CD1c-positive myeloid dendritic cell (primary cell): ENCODE measurements around the gene TTC1.

Experiments used
- DNase-seq: peaks from one replicate; pipeline ENCODE4 v3.0.0-alpha.2; 2016; ENCODE audit errors: extremely low spot score

TTC1 gene

GRCh38 chr5:160087199-160087598 is 78.3 kb downstream of the TTC1 start:
- no peak for DNase-seq

GRCh38 chr5:160088805-160089204 is 79.9 kb downstream of the TTC1 start:
- DNase-seq: peak; percentile 55

GRCh38 chr5:160089531-160089930 is 80.6 kb downstream of the TTC1 start:
- DNase-seq: peak; percentile 22

- no peak for DNase-seq
These were observed 81.1 kb downstream of the TTC1 start for GRCh38 chr5:160090059-160090458.

DNA sequence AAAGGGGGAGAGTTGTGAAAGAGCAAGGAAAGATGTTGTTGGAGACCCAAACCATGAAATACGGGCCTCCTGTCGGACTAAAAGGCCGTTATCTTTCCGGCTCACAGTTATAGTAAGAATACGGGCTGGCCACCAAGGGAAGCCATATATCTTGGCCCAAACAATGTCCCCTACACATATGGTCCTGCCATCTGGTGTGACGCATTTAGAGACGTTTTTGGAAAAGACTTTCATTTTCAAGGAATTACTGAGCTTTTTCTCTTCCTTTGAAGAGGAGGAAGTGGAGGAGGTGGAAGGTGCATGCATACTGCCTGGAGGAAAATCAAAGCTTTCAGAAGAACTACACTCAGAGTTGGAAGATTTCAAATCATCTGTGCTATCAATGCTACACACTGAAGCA is 83.6 kb downstream of the TTC1 start:
- DNase-seq: peak; percentile 18

GRCh38 chr5:160092960-160093707 is 84.2 kb downstream of the TTC1 start:
- no peak for DNase-seq

DNA sequence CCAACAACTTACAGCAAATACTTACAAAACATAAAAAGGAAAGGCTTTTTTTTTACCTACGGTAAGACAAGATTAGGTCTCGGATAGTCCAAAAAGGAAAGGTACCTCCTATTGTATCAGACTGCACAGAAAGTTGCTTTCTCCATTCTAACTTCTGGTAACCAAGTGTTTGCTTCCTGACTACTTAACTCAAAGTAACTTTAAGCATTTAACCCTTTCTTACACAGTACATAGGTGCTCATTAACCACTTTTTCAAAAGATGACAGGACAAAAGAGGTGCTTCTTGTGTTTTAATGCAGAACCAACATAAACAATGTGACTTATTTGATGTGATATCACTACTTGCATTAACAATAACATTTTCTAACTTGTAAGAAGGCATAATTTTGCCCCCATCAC is 87.2 kb downstream of the TTC1 start:
- no peak for DNase-seq

DNA sequence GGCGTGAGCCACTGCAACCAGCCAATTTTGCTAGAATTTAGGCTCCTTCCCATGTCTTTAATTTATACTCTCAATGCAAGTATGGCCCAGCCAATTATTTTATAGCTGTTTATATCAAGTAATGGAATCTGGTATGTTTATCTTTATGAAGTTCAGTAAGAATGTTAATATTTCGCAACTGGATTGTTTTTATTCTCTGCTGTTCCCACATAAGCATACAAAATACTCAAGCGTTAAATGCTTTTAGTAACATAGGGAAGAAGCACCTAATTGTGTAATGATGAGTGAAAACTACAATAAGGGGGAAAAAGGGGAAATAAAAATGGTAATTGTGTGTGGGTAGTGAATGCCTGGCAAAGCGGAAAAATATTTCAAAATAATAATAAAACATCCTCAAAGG is 89.1 kb downstream of the TTC1 start:
- peak; percentile 82 for DNase-seq

DNA sequence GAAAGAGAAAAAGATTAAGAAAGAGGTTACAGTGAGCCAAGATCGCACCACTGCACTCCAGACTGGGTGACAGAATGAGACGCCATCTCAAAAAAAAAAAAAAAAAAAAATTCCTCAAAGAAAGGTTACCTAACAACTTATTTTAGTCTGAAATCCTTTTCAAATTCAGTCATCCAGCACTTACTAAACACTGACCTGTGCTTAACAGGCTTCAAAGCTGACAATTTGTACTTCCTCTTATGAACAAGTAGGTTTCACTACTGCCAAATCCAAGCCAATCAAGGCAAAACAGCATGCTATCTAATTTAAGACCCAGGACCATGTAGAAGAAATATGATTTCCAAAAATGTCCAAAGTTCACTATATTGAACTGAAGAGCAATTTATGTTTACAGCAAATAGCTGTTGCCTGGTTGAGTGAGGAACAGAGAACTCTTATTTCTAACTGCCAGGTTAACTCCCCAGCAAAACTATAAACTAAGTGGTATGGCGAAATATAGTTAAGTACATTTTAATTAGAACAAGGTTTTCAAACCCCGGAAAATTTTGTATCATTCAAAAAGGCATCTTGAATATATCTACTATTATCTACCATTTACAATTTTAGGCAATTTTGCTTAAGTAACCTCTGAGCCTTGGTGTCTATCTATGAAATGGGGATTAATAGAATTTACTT is 96.9 kb downstream of the TTC1 start:
- peak; percentile 61 for DNase-seq

GRCh38 chr5:160108124-160108523 is 99.2 kb downstream of the TTC1 start:
- DNase-seq: no peak
